Endothelial cell of umbilical vein (primary cell): Measurements from ENCODE around the gene ZNF423. TPM values are rescaled to one million over a fixed set of nuclear protein-coding genes. Genes with fewer than 3 reads are reported as not detected.

Experiments
- BruUV-seq: library from RNA; stranded (reverse); fragments of 400-500 nt; replicated peaks from 2 replicates; lab custom pipeline; 2021; lab: Mats Ljungman, UMichigan
- CTCF ChIA-PET: fragments of 300-600, 350-600 bp; sonication (Branson Sonifier 250); formaldehyde crosslinking; loops from one replicate; lab custom pipeline; 2021; ENCODE audit warnings: antibody characterized with exemption, inconsistent platforms; lab: Charles Lee
- POLR2A ChIA-PET: fragments of 300-600, 350-600 bp; sonication (Branson Sonifier 250); formaldehyde crosslinking; loops from one replicate; lab custom pipeline; 2021; ENCODE audit warnings: antibody characterized with exemption, inconsistent platforms; lab: Charles Lee
- DNase-seq: peaks from one replicate; pipeline ENCODE4 v3.0.0-alpha.2; 2011; ENCODE audit warnings: low read depth, low spot score
- FAIRE-seq: peaks from 2 replicates; lab custom pipeline; 2011; peaks lifted over from hg19 to GRCh38; lab: Jason Lieb, UNC
- H2AFZ ChIP-seq: 2 replicates; pipeline ENCODE4 v1.6.0; 2012; ENCODE audit warnings: low read depth, low read length, control low read depth, inconsistent platforms
- H3K27ac ChIP-seq: 2 replicates; pipeline ENCODE4 v1.5.1; 2011; ENCODE audit warnings: low read depth, mild to moderate bottlenecking, control low read depth, low read length, moderate library complexity; ENCODE audit not compliant: insufficient read depth
- H3K27me3 ChIP-seq, 2 experiments: 2 replicates each; pipeline versions ENCODE4 v1.6.0 to v1.6.1; 2011; ENCODE audit warnings: low read length in 2 of 2, mixed read lengths in 1 of 2; ENCODE audit not compliant: control insufficient read depth in 2 of 2, insufficient read depth in 2 of 2
- H3K36me3 ChIP-seq, 2 experiments: 2 replicates in 1 of 2; 3 replicates in 1 of 2; pipeline ENCODE4 v1.5.1; 2011; ENCODE audit warnings: low read length in 2 of 2, mild to moderate bottlenecking in 1 of 2, moderate library complexity in 1 of 2; ENCODE audit not compliant: control insufficient read depth in 2 of 2, insufficient read depth in 2 of 2; ENCODE audit errors: extremely low read depth in 1 of 2
- H3K4me1 ChIP-seq: 3 replicates; pipeline ENCODE4 v1.5.1; 2011; ENCODE audit warnings: mild to moderate bottlenecking, low read length; ENCODE audit not compliant: control insufficient read depth, insufficient read depth; ENCODE audit errors: extremely low read depth
- H3K4me2 ChIP-seq: 2 replicates; pipeline ENCODE4 v1.6.1; 2011; ENCODE audit warnings: low read length, control low read depth, mixed read lengths; ENCODE audit not compliant: insufficient read depth
- H3K4me3 ChIP-seq, 3 experiments: fragments of 200-600 bp in 1 of 3; sonication (generic), shearing (Covaris generic) in 1 of 3; replicated peaks in 1 of 3; 2 replicates each; pipeline ENCODE4 v1.5.1; 2011 to 2016; ENCODE audit warnings: control low read depth in 3 of 3, low read length in 3 of 3, mild to moderate bottlenecking in 2 of 3, inconsistent platforms in 1 of 3, low read depth in 1 of 3, moderate library complexity in 1 of 3; ENCODE audit not compliant: insufficient read depth in 1 of 3
- H3K79me2 ChIP-seq: 2 replicates; pipeline ENCODE4 v1.6.0; 2012; ENCODE audit warnings: low read length, inconsistent platforms; ENCODE audit not compliant: control insufficient read depth, insufficient read depth
- H3K9ac ChIP-seq: replicated peaks from 2 replicates; pipeline ENCODE3; 2011; ENCODE audit warnings: low read length, control low read depth; ENCODE audit not compliant: insufficient read depth; ENCODE audit errors: extremely low read depth
- H3K9me1 ChIP-seq: replicated peaks from 3 replicates; pipeline ENCODE4 v1.6.0; 2011; ENCODE audit warnings: mild to moderate bottlenecking, low read length; ENCODE audit not compliant: control insufficient read depth, insufficient read depth; ENCODE audit errors: extremely low read depth
- H3K9me3 ChIP-seq: replicated peaks from 2 replicates; pipeline ENCODE4 v1.5.1; 2012; ENCODE audit warnings: low read length, inconsistent platforms; ENCODE audit not compliant: control insufficient read depth, insufficient read depth
- H4K20me1 ChIP-seq: replicated peaks from 2 replicates; pipeline ENCODE3; 2011; ENCODE audit warnings: mild to moderate bottlenecking, low read length; ENCODE audit not compliant: control insufficient read depth, insufficient read depth; ENCODE audit errors: extremely low read depth
- EZH2 ChIP-seq: IDR thresholded peaks from 2 replicates; pipeline ENCODE4 v1.6.1; 2012; ENCODE audit warnings: borderline replicate concordance, low read depth, mild to moderate bottlenecking, moderate library complexity, low read length, inconsistent platforms; ENCODE audit not compliant: severe bottlenecking
- FOS ChIP-seq: IDR thresholded peaks from 2 replicates; pipeline ENCODE4 v1.6.1; 2011; ENCODE audit warnings: mild to moderate bottlenecking, low read length, moderate library complexity, borderline replicate concordance; ENCODE audit not compliant: insufficient read depth
- GATA2 ChIP-seq: IDR thresholded peaks from 2 replicates; pipeline ENCODE4 v1.7.0; 2011; ENCODE audit warnings: low read depth, mild to moderate bottlenecking, moderate library complexity, mixed read lengths, low read length; ENCODE audit not compliant: insufficient read length, insufficient read depth
- JUN ChIP-seq: IDR thresholded peaks from 2 replicates; pipeline ENCODE4 v1.6.1; 2011; ENCODE audit warnings: borderline replicate concordance, low read depth; ENCODE audit not compliant: insufficient read length, insufficient read depth
- MYC ChIP-seq: IDR thresholded peaks from one replicate; pipeline ENCODE4 v1.6.1; 2011; ENCODE audit warnings: mild to moderate bottlenecking, low read depth, low read length
- POLR2A ChIP-seq: IDR thresholded peaks from 2 replicates; pipeline ENCODE4 v1.6.1; 2012; ENCODE audit warnings: low read depth, mild to moderate bottlenecking, control low read depth, low read length
- POLR2AphosphoS5 ChIP-seq: IDR thresholded peaks from 2 replicates; pipeline ENCODE4 v1.6.1; 2012; ENCODE audit warnings: low read depth, mild to moderate bottlenecking, control low read depth, low read length, moderate library complexity; ENCODE audit not compliant: insufficient read depth
- dilution Hi-C: fragments of 300-500 bp; cut with MboI; formaldehyde crosslinking; loops from one replicate; pipeline ENCODE4 v1.15.0; 2019; ENCODE audit warnings: low sequenced_read_pairs; ENCODE audit not compliant: extremely low pct_ligation_motif_present
- intact Hi-C: fragments of 100-400 bp; cut with micrococcal nuclease; formaldehyde crosslinking; loops from one replicate; pipeline ENCODE4 v1.10.0; 2022
- polyA plus RNA-seq, 4 experiments: library from polyadenylated mRNA; depleted of rRNA in 3 of 4; stranded (reverse) in 3 of 4; unstranded in 1 of 4; fragments of >200 nt; gene quantifications; 2 replicates each; pipeline versions ENCODE4 v1.2.1 to v1.2.3, GENCODE V29; 2011 to 2012; ENCODE audit warnings: missing spikeins in 1 of 4
- total RNA-seq: library from RNA; stranded (reverse); gene quantifications from 2 replicates; pipeline ENCODE4 v1.2.3, GENCODE V29; 2021
- TF ChIP-seq, protein P1 (sequence below): IDR thresholded peaks from 2 replicates; pipeline ENCODE4 v1.6.1; 2011; ENCODE audit not compliant: insufficient read depth, insufficient read length
- TF ChIP-seq, protein P2 (sequence below), 2 donors: IDR thresholded peaks; 1 replicate in 1 of 2; 2 replicates in 1 of 2; pipeline ENCODE4 v1.5.1; 2011; ENCODE audit warnings: low read length in 2 of 2, mild to moderate bottlenecking in 2 of 2, moderate library complexity in 2 of 2, control low read depth in 1 of 2, inconsistent platforms in 1 of 2, low read depth in 1 of 2; ENCODE audit not compliant: insufficient read depth in 1 of 2; ENCODE audit errors: extremely low read depth in 1 of 2

ZNF423 gene
- total and polyA plus RNA-seq, 2 donors (not counting 3 experiments of a cell fraction or from before 2014, with no cell fraction given), result 2.2 to 8.1 TPM

DNA sequence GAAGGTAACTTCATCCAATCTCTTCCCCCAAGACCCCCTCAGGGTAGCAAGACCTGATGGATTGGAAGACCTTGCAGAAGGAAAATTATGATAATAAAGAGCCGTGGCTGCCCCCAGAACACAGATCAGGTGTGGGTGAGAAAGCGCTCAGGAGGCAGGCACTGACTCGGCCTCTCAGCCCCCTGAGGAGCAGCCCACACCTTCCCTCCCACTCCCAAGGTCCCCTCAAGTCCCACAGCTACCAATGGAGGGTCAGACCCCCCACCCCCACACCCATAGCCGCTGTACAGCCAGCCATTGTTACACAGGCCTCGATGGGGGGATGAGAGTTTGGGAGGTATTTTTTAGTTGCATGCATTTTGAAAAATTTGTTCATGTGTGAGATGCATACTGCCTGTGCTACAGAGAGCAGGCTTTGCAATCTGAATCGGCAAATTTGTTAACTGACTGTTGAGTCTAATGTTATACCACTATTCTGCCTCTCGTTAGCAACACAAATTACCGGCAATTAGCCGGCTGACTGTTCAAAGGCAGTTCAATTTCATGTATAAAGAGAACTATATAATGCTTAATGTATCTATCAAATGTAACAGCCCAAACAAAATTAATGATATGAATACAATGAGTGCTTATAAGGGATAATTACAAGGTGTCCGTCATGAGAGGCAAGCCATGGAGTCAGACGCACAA is 270.6 kb downstream of the ZNF423 start:
- dilution Hi-C loops (no loop called here), intact Hi-C loops (no loop called here)
- H3K27ac ChIP-seq, result no peak overlapping the region
- CTCF ChIA-PET, result no interaction called here
- TF ChIP-seq POLR2AphosphoS5 (no peak), FOS (no peak), POLR2A (no peak), MYC (no peak), GATA2 (no peak), EZH2 (no peak), JUN (no peak)
- TF ChIP-seq, protein P1, sequence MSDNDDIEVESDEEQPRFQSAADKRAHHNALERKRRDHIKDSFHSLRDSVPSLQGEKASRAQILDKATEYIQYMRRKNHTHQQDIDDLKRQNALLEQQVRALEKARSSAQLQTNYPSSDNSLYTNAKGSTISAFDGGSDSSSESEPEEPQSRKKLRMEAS, result no peak
- TF ChIP-seq, protein P2, sequence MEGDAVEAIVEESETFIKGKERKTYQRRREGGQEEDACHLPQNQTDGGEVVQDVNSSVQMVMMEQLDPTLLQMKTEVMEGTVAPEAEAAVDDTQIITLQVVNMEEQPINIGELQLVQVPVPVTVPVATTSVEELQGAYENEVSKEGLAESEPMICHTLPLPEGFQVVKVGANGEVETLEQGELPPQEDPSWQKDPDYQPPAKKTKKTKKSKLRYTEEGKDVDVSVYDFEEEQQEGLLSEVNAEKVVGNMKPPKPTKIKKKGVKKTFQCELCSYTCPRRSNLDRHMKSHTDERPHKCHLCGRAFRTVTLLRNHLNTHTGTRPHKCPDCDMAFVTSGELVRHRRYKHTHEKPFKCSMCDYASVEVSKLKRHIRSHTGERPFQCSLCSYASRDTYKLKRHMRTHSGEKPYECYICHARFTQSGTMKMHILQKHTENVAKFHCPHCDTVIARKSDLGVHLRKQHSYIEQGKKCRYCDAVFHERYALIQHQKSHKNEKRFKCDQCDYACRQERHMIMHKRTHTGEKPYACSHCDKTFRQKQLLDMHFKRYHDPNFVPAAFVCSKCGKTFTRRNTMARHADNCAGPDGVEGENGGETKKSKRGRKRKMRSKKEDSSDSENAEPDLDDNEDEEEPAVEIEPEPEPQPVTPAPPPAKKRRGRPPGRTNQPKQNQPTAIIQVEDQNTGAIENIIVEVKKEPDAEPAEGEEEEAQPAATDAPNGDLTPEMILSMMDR (IDR thresholded peaks at IDR 0.05; ENCODE audit: extremely low read depth in 1 of 2, insufficient read depth in 1 of 2, low read depth in 1 of 2, low read length in 2 of 2), result no peak
- H3K4me1 ChIP-seq, result no peaks in the 10 kb centered on the region
- H3K79me2 ChIP-seq, result no peaks in the 10 kb centered on the region
- H3K9me3 ChIP-seq, result no peaks in the 10 kb centered on the region
- POLR2A ChIA-PET, result no interaction called here
- H3K9ac ChIP-seq, result no peak overlapping the region
- no peaks in the 10 kb centered on the region for H4K20me1 ChIP-seq
- no peak overlapping the region for H3K4me3 ChIP-seq
- H3K9me1 ChIP-seq, result no peaks in the 10 kb centered on the region
- no peak for DNase-seq
- no peak overlapping the region for H2AFZ ChIP-seq
- no TSS peak for BruUV-seq
- H3K36me3 ChIP-seq, result no peaks in the 10 kb centered on the region
- no peaks in the 10 kb centered on the region for H3K27me3 ChIP-seq
- no peak for FAIRE-seq
- no peak overlapping the region for H3K4me2 ChIP-seq
